ENCODE results near the gene NFATC2IP. TPM values are rescaled to one million over a fixed set of nuclear protein-coding genes. Genes with fewer than 3 reads are reported as not detected.

NFATC2IP gene
- total and polyA plus RNA-seq, 10 of the 15 experiments (the other 5 are each of a cell fraction or from before 2014, with no cell fraction given): 12.2 to 93.9 (median 46.9) TPM

- no peak for ATAC-seq
Observed at GRCh38 chr16:28943281-28943680, 7.5 kb upstream of the NFATC2IP start.

GRCh38 chr16:28946681-28947080 lies 4.1 kb upstream of the NFATC2IP start:
- 56% methylated on average over 4 of the region's 4 CpGs for WGBS (ENCODE audit: insufficient coverage, insufficient replicate concordance, low lambda C conversion rate, missing lambda C conversion rate)
- intact Hi-C loops (cut with micrococcal nuclease; ENCODE audit: unreplicated experiment) (loop anchor here (5.0 kb wide), 1 partner anchor 124 kb away; the partner anchor contains the start of gene ATXN2L), in situ Hi-C loops (cut with MboI) (no loop called here)
- ChIA-PET CTCF (interaction anchor here (0.7 to 9.7 kb wide), 10 partner anchors 13 to 129 kb away, joined by 3 to 136 read pairs (median 4); partner anchors contain the start of gene CD19), RAD21 (ENCODE audit: unreplicated experiment) (interaction anchor here (1.0 to 1.3 kb wide), 2 partner anchors 16 to 28 kb away, joined by 4 read pairs; partner anchors contain the start of genes CD19 and SPNS1), POLR2A (no interaction called here), SMC1A (ENCODE audit: uncharacterized antibody, unreplicated experiment) (interaction anchor here (1.5 to 3.9 kb wide), 3 partner anchors 76 to 83 kb away, joined by 3 to 15 read pairs (median 4); partner anchors contain the start of gene SH2B1)
- H2AFZ ChIP-seq (ENCODE audit: control insufficient read depth, low read depth, low read length): no peak overlapping the region
- H3K4me1 ChIP-seq (ENCODE audit: control insufficient read depth, insufficient read depth, low read length): peaks cover 10% of the 10 kb centered on the region
- H3K27ac ChIP-seq (ENCODE audit: control insufficient read depth, insufficient read depth): no peak overlapping the region
- ATAC-seq (no peak), FAIRE-seq (no peak), DNase-seq (ENCODE audit: low read depth, low spot score) (no peak)
- H3K9ac ChIP-seq (ENCODE audit: control insufficient read depth, insufficient read depth, low read length): no peak overlapping the region
- H3K9me3 ChIP-seq (replicated peaks; ENCODE audit: control insufficient read depth, insufficient read depth, low read length): no peaks in the 10 kb centered on the region
- peaks cover 8% of the 10 kb centered on the region for H3K79me2 ChIP-seq (ENCODE audit: control insufficient read depth, insufficient read depth, low read length)
- no peaks in the 10 kb centered on the region for H3K36me3 ChIP-seq (ENCODE audit: control insufficient read depth in 2 of 2, insufficient read depth in 2 of 2, low read length in 1 of 2)
- H3K4me3 ChIP-seq: no peak overlapping the region
- no TSS peak for BruUV-seq (replicated peaks)
- TF ChIP-seq POLR2AphosphoS5 (IDR thresholded peaks at IDR 0.05; ENCODE audit: low read length) (no peak), ZSCAN29 (IDR thresholded peaks at IDR 0.05) (no peak), CHD4 (IDR thresholded peaks at IDR 0.05) (no peak), ZNF592 (IDR thresholded peaks at IDR 0.05) (no peak), IRF4 (IDR thresholded peaks at IDR 0.05; ENCODE audit: low read depth, low read length) (no peak)
- no peak overlapping the region for H3K4me2 ChIP-seq (ENCODE audit: control insufficient read depth, insufficient read depth)
- H3K27me3 ChIP-seq (replicated peaks in 1 of 2; ENCODE audit: control insufficient read depth in 2 of 2, insufficient read depth in 2 of 2, low read length in 1 of 2): no peaks in the 10 kb centered on the region
- H4K20me1 ChIP-seq (ENCODE audit: control insufficient read depth, insufficient read depth): no peaks in the 10 kb centered on the region

More at GRCh38 chr16:28943281-28943680, 7.5 kb upstream of the NFATC2IP start:
- DNase-seq (ENCODE audit: low read depth, low spot score): no peak
- H3K4me3 ChIP-seq: no peak overlapping the region
- ChIA-PET POLR2A (interaction anchor here (3.2 kb wide), 1 partner anchor 11 kb away, joined by 20 read pairs; the partner anchor contains the start of gene CD19), SMC1A (ENCODE audit: uncharacterized antibody, unreplicated experiment) (interaction anchor here (0.8 to 5.0 kb wide), 7 partner anchors 11 to 84 kb away, joined by 3 to 58 read pairs (median 32); partner anchors contain the start of genes CD19, RABEP2 and SH2B1), RAD21 (ENCODE audit: unreplicated experiment) (interaction anchor here (3.2 to 5.2 kb wide), 2 partner anchors 12 to 69 kb away, joined by 46 to 53 read pairs; partner anchors contain the start of gene CD19), CTCF (interaction anchor here (2.7 to 9.7 kb wide), 4 partner anchors 10 to 81 kb away, joined by 19 to 136 read pairs (median 100); partner anchors contain the start of genes CD19, RABEP2 and SH2B1)
- H3K27ac ChIP-seq (ENCODE audit: control insufficient read depth, insufficient read depth): no peak overlapping the region
- H3K9me3 ChIP-seq (replicated peaks; ENCODE audit: control insufficient read depth, insufficient read depth, low read length): no peaks in the 10 kb centered on the region
- H3K9ac ChIP-seq (ENCODE audit: control insufficient read depth, insufficient read depth, low read length): no peak overlapping the region
- H3K36me3 ChIP-seq (ENCODE audit: control insufficient read depth in 2 of 2, insufficient read depth in 2 of 2, low read length in 1 of 2): no peaks in the 10 kb centered on the region
- no peak overlapping the region for H2AFZ ChIP-seq (ENCODE audit: control insufficient read depth, low read depth, low read length)
- no peaks in the 10 kb centered on the region for H3K27me3 ChIP-seq (replicated peaks in 1 of 2; ENCODE audit: control insufficient read depth in 2 of 2, insufficient read depth in 2 of 2, low read length in 1 of 2)
- FAIRE-seq: no peak
- intact Hi-C loops (cut with micrococcal nuclease; ENCODE audit: unreplicated experiment): no loop called here
- no peaks in the 10 kb centered on the region for H4K20me1 ChIP-seq (ENCODE audit: control insufficient read depth, insufficient read depth)
- BruUV-seq (replicated peaks): no TSS peak
- H3K79me2 ChIP-seq (ENCODE audit: control insufficient read depth, insufficient read depth, low read length): no peaks in the 10 kb centered on the region
- TF ChIP-seq NFYA (IDR thresholded peaks at IDR 0.05; ENCODE audit: borderline replicate concordance, low read depth, low read length): no peak
- H3K4me2 ChIP-seq (ENCODE audit: control insufficient read depth, insufficient read depth): no peak overlapping the region
- H3K4me1 ChIP-seq (ENCODE audit: control insufficient read depth, insufficient read depth, low read length): peaks cover 10% of the 10 kb centered on the region
- in situ Hi-C loops (cut with MboI): no loop called here
